NCI-H2107 treated with DMSO at 0.1 percent for 48 hours (cell line): ENCODE data around the gene PTPN5.

Experiments
- DNase-seq: peaks from one replicate; lab custom pipeline; 2025; ENCODE audit not compliant: unreplicated experiment; lab: John Stamatoyannopoulos, UW

Gene PTPN5

GRCh38 chr11:18713646-18714442 is 77.8 kb downstream of the PTPN5 start:
- no peak for DNase-seq

DNA sequence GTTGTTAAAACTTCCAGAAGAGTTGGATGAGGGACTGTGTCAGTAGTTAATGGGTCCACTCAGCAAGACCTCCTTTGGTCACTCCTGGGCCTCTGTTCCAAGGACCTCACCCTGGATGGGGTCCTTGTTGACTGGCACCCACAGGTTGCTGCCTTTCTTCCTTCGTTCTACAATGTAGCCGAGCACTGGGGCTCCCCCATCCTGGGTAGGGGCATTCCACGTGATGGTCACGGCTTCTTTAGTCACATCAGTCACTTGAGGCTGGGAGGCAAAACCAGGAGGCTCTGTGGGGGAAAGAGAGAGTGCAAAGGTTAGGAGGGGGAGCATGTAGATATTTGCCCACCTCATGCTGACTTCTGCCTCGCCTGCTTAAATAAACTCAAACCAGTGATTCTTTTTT is 81.1 kb downstream of the PTPN5 start:
- no peak for DNase-seq

GRCh38 chr11:18709414-18709813 is 82.2 kb downstream of the PTPN5 start:
- DNase-seq = no peak

DNA sequence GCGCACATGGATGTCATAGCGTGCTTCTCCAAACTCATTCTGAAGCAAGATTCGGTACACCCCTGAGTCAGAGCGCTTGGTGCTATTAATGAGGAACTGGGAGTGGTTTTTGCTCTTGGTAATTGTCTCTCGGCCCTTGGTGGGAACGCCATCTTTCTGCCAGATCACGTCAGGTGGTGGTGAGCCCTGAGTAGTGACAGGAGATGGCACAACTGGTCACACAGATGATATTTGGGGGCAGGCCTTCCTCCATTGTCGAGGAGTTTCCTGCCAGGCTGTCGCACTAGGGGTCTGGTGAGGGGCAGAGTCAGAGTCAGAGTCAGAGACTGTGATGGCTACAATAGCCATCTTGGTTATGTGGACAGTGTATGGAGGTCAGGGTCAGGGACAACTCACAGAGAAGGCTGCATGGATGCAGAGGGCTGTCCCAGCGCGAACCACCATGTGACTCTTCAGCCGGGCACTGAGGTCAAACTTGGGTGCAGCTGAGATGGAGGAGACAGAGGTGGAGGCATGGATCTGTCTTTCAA is 83.7 kb downstream of the PTPN5 start:
- DNase-seq = no peak

DNA sequence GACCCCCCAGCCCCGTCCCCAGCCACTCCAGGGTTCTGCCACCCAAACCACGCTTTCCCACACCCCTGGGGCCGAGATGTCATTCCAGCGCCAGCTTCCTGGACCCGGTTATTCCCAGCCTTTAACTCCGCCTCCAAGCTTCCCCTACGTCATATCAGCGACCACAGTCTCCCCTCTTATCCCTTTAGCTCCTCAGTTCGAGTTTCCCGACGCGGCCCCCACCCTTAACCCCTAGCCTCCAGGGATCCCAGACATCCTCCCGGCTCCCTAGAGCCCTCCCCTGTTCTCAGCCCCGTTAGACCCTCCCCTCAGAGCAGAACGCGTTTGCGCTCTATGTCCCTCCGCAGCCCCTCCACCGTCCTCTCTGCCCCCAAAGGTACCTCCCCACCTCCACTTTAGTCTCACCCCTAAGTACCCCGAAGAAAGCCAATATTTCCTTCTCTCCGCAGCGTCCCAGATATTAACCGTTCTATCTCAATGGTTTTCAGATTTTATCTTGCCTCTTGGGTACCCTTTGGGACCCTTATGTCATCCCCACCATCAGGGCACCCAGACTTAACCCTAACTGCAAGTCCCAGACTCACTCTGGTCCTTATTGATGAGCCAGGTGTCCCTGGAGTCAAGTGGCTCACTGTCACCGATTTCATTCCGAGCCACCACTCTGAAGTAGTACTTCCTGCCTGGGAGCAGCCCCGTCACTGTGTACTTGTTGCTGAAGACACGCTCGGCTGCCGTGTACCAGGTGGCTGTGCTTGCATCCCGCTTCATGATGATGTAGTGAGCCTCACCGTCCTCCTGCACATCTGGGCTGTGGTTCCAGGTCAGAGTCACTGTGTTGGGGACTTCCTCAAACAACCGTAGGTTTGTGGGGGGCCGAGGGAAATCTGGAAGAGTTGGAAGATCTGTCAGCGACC is 85.0 kb downstream of the PTPN5 start:
- peak; percentile 36 for DNase-seq

DNA sequence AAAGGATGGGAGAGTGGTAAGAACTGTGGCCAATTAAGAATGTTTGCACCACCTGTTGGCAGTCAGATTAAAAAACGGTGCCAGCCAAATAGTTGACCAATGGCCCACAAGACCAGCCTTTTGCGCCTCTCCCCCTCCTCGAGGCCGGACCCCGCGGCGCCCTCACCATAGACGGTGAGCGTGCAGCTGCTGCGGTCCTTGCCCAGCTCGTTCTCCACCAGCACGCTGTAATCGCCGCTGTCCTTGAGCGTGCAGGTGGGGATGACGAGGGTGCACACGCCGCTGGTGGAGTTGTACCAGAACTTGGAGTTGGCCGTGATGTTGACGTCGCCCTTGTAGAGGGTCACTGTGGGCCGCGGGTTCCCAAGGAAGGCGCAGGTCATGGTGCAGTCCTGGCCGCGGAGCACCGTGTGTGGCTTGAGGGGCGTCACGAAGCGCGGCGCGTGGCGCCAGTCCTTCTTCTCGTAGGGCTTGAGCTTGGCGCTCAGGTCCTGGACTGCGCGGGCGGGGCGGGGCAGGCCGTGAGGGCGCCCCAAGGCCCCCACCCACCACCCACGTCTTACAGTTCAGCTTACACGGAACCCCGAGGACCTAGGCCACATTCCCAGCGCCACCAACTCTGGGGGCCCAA is 85.8 kb downstream of the PTPN5 start:
- DNase-seq = no peak

- no peak for DNase-seq
These were observed 86.9 kb downstream of the PTPN5 start for GRCh38 chr11:18704698-18705097.

DNA sequence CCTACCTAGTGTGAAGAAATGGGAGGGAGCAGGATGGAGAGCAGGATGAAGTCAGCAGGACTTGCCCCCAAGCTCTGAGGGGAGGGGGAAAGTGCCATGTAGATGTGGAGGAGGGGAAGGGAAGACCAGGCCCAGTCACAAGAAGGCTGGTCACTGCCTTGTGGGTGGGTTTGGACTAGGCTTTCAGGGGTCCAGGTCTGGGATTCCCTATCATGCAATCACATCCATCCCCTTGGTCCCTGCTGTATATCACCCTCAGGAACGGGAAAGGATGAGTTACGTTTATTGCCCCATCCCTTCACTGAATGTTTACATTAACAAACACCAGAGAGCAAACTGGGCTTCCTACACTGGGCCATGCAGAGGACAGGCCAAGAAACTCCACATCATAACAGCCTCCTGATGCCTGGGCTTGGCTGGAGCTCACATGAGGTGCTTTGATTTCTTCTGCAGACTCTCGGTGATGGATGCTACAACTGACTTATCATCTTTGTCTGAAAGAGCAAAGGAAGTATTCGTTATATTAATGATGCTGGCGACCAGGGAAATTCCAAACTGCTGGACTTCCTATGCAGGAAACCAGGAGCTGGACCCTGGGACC is 87.5 kb downstream of the PTPN5 start:
- DNase-seq = no peak

- DNase-seq = no peak
These were observed 88.4 kb downstream of the PTPN5 start for GRCh38 chr11:18703001-18703763.

DNA sequence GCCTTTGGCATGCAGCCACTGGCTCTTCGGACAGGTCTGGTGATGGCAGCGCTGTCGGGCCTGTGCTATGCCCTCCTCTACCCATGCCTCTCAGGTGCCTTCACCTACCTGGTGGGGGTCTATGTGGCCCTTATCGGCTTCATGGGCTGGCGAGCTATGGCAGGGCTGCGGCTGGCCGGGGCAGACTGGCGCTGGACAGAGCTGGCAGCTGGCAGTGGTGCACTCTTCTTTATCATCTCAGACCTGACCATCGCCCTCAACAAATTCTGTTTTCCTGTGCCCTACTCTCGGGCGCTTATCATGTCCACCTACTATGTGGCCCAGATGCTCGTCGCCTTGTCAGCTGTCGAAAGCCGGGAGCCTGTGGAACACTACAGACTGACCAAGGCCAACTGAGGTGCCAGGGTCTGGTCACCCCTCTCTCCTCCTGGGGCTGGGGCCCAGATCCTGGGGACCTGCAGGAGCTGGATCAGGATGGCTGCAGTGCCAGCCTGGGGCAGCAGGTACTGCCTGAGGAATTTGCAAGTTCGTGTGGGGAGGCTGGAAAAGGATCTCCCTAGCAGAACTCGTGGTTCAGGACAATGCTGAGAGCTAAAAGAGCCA is 89.9 kb downstream of the PTPN5 start:
- DNase-seq = no peak

GRCh38 chr11:18700872-18701271 is 90.7 kb downstream of the PTPN5 start:
- DNase-seq = no peak

- DNase-seq = no peak
These were observed 91.2 kb downstream of the PTPN5 start for GRCh38 chr11:18700375-18700774.

- DNase-seq = no peak
These were observed 91.7 kb downstream of the PTPN5 start for GRCh38 chr11:18699848-18700261.

DNA sequence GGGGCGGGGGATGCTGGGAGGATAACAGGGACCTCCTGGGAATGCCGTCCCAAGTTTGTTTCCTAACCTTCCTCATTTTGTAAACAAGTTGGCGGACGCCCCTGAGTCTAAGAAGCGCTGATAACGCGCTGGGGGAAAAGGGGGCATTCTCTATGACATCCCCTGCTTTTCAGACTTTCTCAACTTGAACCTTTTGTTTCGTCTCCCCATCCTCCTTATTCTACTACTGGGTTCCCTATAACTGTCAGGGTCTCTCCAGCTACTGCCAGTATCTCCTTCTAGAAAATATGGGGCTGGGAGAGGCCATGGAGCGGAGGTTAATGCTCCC is 92.4 kb downstream of the PTPN5 start:
- DNase-seq = no peak

GRCh38 chr11:18698341-18699268 is 93.0 kb downstream of the PTPN5 start, which contains the start of gene TMEM86A:
TSS of gene TMEM86A (plus strand) at chr11:18698779. CDS start at chr11:18698887, 108 bp downstream.
- peak; percentile 29 for DNase-seq

DNA sequence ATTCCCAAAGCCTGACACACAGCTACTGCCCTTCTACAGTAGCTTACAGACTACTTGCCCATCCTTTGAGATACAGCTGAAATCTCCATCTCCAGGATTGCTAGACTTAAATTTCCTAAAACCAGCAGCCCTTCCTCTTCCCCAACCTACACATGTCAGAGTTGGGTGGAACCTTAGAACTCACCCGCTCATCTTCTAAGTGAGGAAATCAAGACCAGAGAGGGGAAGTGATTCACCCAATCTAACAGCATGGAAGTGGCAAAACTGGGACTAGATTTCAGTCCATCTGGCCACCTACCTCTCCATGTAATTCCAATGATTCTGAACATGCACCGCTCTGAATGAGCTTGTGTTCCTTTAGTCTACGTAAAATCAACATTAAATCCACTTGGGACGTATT is 94.0 kb downstream of the PTPN5 start:
- no peak for DNase-seq

- no peak for DNase-seq
These were observed 94.9 kb downstream of the PTPN5 start for GRCh38 chr11:18696638-18697225.
